Measurements from ENCODE around the gene HMG20A.

Gene HMG20A

DNA sequence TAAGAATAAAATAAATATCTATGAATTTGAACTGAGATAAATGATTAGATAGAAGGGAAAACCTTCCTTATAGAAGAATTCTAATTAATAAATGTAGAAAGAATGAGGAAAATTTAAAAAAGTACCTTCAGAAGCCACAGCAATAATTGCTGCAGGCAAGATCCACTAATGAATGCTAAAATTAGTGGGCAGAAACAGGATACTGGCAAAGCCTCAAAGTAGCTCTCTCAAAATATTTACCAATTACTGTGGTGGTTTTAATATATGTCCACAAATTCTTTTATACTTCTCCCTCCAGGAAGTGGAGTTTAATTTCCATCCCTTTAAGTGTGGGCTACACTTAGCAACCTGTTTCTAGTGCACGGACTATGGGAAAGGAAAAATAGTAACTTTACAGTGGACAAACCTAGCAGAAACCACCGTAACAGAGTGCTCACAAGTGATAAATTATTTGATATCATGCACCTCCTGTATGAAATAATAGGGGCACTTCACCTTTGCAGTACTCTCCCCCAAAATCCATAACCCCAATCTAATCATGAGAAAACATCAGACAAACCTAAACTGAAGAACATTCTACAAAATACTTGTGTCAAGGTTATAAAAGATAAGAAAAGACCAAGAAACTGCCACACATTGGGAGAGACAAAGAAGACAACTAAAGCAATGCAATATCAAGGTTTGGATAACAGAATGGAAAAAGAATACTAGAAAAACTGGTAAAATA lies 7.6 kb upstream of the HMG20A start:
- Histone ChIP-seq H3K4me3 (no peak overlapping the region), H3K9me3 (no peaks in the 10 kb centered on the region), H3K4me1 (peaks cover 22% of the 10 kb centered on the region), H3K27me3 (ENCODE audit: low read depth) (no peaks in the 10 kb centered on the region), H3K36me3 (replicated peaks) (no peaks in the 10 kb centered on the region)
- DNase-seq (ENCODE audit: low spot score in 2 of 2) = no peak
- in situ Hi-C loops (cut with MboI; ENCODE audit: low sequenced_read_pairs) = no loop called here

DNA sequence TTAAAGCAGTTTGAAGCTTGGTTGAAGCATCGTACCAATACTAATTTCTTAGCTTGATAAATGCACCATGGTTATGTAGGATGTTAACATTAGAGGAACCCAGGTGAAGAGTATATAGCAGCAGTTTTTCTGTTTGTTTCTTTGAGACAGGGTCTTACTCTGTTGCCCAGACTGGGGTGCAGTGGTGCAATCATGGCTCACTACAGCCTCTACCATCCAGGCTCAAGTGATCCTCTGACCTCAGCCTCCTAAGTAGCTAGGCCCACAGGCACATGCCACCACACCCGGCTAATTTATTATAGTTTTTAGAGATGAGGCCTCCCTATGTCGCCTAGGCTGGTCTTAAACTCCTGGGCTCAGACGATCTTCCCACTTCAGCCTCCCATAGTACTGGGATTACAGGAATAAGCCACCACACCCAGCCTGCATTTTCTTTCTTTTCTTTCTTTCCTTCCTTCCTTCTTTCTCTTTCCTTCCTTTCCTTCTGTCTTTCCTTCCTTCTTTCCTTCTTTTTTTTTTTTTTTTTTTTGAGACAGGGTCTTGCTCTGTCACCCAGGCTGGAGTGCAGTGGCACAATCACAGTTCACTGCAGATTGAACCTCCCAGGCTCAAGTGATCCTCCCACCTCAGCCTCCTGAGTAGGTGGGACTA lies 6.9 kb upstream of the HMG20A start:
- DNase-seq (ENCODE audit: low spot score in 2 of 2) = no peak
- in situ Hi-C loops (cut with MboI; ENCODE audit: low sequenced_read_pairs) = no loop called here
- H3K4me3 ChIP-seq = no peak overlapping the region
- H3K36me3 ChIP-seq (replicated peaks) = no peaks in the 10 kb centered on the region
- no peaks in the 10 kb centered on the region for H3K9me3 ChIP-seq
- H3K4me1 ChIP-seq = peaks cover 29% of the 10 kb centered on the region
- no peaks in the 10 kb centered on the region for H3K27me3 ChIP-seq (ENCODE audit: low read depth)

DNA sequence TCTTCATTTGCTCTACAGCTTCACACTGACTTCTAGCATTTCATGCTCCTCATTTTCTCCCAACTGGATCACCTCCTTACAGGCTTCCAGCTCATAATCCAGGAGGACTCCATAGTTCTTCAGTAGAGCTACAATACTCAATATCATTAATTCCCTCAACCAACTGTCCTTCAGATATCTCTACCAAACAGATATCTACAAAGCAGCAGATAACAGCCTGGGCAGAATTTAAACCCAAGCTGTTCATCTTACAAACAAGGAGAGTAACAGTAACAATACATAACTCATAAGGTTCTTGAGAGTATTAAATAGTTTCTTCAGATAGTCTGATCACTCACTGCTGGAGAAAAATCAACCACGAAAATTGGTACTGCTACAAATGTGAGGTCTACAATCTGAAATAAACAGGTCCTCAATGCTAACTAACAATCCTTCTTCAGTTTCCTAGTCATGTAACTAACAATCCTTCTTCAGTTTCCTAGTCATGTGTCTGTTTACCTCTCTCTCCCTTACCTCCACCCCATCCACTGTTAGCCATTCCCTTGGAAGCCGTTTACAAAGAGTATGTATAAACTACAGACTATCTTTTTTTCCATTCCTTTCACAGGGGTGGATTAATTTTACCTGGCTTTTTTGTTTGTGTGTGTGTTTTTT lies 5.8 kb upstream of the HMG20A start:
- no peaks in the 10 kb centered on the region for H3K36me3 ChIP-seq (replicated peaks)
- in situ Hi-C loops (cut with MboI; ENCODE audit: low sequenced_read_pairs) = no loop called here
- no peak overlapping the region for H3K4me3 ChIP-seq
- DNase-seq (ENCODE audit: low spot score in 2 of 2) = no peak
- H3K27me3 ChIP-seq (ENCODE audit: low read depth) = no peaks in the 10 kb centered on the region
- H3K9me3 ChIP-seq = no peaks in the 10 kb centered on the region
- H3K4me1 ChIP-seq = peaks cover 27% of the 10 kb centered on the region

DNA sequence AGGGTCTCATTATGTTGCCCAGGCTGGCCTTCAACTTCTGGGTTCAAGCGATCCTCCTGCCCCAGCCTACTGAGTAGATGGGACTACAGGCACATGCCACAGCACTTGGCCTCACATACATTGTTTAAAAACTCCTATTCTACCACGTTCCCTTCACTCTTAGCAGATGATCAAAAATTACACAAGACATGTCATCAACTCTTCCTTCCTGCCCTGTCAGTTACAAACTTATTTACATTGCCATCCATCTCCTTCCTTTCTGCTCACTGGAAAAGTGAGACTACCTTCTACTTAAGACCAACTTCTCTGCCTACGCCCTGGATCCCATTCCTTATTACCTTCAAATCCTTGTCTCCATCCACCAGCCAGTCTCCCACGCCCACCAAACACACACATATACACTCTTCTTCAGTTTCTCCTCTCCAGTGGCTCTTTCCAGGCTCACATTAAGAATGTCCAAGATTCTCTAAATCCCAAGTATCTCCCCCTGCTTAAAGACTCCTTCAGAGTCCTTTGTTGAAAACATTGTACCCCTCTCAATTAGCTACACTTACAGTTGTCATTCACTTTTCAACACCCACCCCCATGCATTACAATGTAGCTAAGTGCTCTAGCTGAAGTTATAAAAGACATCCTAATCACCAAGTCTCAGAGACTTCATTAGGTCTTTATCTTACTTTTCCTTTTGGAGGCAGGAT lies 5.1 kb upstream of the HMG20A start:
- in situ Hi-C loops (cut with MboI; ENCODE audit: low sequenced_read_pairs) = no loop called here
- peak in 1 of 2 experiments; percentile 61 for DNase-seq (ENCODE audit: low spot score in 2 of 2)
- no peaks in the 10 kb centered on the region for H3K27me3 ChIP-seq (ENCODE audit: low read depth)
- peaks cover 27% of the 10 kb centered on the region for H3K4me1 ChIP-seq
- no peak overlapping the region for H3K4me3 ChIP-seq
- no peaks in the 10 kb centered on the region for H3K36me3 ChIP-seq (replicated peaks)
- H3K9me3 ChIP-seq = no peaks in the 10 kb centered on the region

DNA sequence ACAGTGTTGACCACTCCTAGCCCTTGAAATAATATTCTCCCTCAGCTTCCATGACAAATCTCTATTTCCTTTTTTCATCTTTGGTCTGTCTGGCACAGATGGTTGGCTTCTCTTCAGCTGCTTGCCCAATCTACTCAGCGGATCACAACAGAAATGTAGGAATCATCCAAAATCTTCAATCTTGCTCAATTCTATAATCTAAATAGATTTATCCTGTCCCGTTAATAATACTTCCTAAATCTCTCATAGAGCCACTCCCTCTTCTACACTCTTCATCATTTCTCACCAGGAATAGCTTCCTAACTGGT lies 4.6 kb upstream of the HMG20A start:
- DNase-seq (ENCODE audit: low spot score in 2 of 2) = no peak
- Histone ChIP-seq H3K27me3 (ENCODE audit: low read depth) (no peaks in the 10 kb centered on the region), H3K36me3 (replicated peaks) (no peaks in the 10 kb centered on the region), H3K9me3 (no peaks in the 10 kb centered on the region), H3K4me3 (no peak overlapping the region), H3K4me1 (peaks cover 27% of the 10 kb centered on the region)
- in situ Hi-C loops (cut with MboI; ENCODE audit: low sequenced_read_pairs) = no loop called here

DNA sequence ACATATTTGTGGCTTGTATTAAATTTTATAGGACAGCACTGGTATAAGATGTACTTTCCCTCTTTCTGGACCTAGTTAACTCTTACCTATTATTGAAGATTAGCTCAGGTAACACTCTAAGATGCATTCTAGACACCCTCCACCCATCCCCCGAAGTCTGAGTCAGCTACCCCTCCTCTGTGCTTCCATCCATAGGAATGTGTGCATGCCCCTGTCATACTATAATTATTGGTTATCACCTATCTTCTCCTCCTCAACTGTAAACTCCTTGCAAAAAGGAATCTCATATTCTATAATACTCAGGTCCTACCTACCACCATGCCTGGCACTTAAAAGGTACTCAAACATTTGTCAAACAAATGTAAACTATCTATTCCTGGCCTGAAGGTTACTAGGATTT lies 3.7 kb upstream of the HMG20A start:
- Histone ChIP-seq H3K4me3 (no peak overlapping the region), H3K9me3 (no peaks in the 10 kb centered on the region), H3K4me1 (peaks cover 28% of the 10 kb centered on the region), H3K27me3 (ENCODE audit: low read depth) (no peaks in the 10 kb centered on the region), H3K36me3 (replicated peaks) (no peaks in the 10 kb centered on the region)
- no peak for DNase-seq (ENCODE audit: low spot score in 2 of 2)
- in situ Hi-C loops (cut with MboI; ENCODE audit: low sequenced_read_pairs) = no loop called here

DNA sequence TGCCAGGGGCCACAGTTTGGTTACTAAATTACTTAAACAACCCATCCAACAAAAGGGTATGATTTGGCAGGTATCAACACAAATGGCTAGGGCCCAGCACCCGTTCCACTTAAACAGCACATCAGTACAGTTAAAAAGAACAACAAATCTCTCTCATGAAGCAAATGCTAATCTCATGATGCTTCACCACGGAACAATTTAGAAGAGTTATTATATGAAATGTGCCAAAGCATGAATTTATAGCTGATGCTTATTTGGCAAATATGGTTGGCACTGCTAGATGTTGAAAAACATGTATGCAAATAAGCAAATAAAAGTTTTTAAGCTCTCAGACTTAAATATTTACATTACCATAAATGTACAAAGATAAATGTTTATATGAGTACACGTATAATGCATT lies 3.1 kb upstream of the HMG20A start:
- Histone ChIP-seq H3K27me3 (ENCODE audit: low read depth) (no peaks in the 10 kb centered on the region), H3K4me3 (no peak overlapping the region), H3K4me1 (peaks cover 34% of the 10 kb centered on the region), H3K9me3 (no peaks in the 10 kb centered on the region), H3K36me3 (replicated peaks) (no peaks in the 10 kb centered on the region)
- DNase-seq (ENCODE audit: low spot score in 2 of 2) = no peak
- in situ Hi-C loops (cut with MboI; ENCODE audit: low sequenced_read_pairs) = no loop called here

DNA sequence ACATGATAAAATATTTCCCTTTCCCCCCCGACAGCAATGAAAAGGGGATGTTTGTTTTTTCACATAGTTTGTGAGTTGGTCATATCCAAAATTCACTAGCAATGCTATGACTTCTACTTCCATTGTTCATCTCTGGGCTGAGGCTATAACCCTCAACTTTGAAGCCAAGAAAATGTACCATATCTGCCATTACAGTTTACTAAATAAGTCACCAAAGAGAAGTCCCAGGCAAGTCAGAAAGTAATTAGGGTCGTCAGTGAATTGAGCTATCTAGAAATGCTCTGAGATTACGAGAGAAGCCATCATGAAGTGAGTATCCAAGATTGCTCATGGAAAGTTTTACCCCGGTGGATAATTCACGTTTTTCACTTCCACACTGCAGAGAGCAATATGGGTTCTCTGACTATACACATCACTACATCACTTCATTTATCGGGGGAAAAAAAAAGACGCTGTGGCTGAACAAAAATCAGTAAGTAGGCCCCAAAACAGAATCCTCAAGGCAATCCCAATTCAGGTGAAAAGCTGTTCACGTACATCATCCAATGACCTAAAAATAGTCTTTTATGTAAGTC lies 2.2 kb upstream of the HMG20A start:
- H3K4me1 ChIP-seq = peaks cover 41% of the 10 kb centered on the region
- H3K27me3 ChIP-seq (ENCODE audit: low read depth) = no peaks in the 10 kb centered on the region
- H3K9me3 ChIP-seq = no peaks in the 10 kb centered on the region
- no peak for DNase-seq (ENCODE audit: low spot score in 2 of 2)
- in situ Hi-C loops (cut with MboI; ENCODE audit: low sequenced_read_pairs) = no loop called here
- peak overlapping the region; percentile 70 for H3K4me3 ChIP-seq
- no peaks in the 10 kb centered on the region for H3K36me3 ChIP-seq (replicated peaks)

DNA sequence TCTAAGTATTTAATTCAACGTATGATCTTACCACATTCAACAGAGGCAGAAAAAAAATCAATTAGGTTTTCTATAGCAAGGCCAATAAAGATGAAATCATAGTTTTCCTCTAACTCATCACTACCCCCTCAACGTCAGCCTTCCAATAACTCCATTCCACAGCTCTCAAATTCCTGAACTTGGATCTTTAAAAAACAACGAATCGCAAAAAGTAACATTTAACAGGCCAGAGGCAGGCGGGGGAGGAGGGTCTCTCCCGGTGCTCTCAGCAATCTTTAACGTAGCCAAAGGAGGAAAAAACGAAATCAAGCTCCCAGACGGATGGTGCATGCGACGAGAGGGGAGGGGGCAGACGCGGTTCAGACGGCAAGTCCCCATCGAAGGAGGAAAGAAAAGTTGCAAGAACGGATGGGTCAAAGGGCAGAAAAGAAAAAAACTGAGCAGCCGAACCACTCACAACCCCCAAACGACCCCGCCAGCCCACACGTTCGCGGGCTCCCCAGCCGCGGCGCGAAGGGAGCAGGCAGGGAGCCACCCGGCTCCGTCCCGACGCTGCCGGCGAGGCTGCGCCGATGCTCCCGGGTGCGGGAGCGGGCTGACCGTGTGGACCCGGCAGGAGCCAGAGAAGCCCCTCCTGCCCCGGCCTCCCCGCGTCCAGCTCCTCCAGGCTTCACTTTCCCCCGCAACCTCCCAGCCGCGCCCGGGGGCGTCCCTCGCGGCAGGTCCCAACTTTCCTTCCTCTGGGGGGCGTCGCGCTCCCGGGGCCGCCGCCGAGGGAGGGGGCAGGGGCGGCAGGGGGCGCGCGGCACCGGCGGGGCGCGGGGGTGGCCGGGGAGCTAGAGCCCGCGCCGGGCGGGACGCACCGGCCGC lies 1.5 kb upstream of the HMG20A start:
- no peaks in the 10 kb centered on the region for H3K27me3 ChIP-seq (ENCODE audit: low read depth)
- peaks cover 48% of the 10 kb centered on the region for H3K4me1 ChIP-seq
- H3K4me3 ChIP-seq = peak overlapping the region; percentile 70
- DNase-seq (ENCODE audit: low spot score in 2 of 2) = peak; percentile 40 to 70
- in situ Hi-C loops (cut with MboI; ENCODE audit: low sequenced_read_pairs) = no loop called here
- no peaks in the 10 kb centered on the region for H3K9me3 ChIP-seq
- H3K36me3 ChIP-seq (replicated peaks) = no peaks in the 10 kb centered on the region

DNA sequence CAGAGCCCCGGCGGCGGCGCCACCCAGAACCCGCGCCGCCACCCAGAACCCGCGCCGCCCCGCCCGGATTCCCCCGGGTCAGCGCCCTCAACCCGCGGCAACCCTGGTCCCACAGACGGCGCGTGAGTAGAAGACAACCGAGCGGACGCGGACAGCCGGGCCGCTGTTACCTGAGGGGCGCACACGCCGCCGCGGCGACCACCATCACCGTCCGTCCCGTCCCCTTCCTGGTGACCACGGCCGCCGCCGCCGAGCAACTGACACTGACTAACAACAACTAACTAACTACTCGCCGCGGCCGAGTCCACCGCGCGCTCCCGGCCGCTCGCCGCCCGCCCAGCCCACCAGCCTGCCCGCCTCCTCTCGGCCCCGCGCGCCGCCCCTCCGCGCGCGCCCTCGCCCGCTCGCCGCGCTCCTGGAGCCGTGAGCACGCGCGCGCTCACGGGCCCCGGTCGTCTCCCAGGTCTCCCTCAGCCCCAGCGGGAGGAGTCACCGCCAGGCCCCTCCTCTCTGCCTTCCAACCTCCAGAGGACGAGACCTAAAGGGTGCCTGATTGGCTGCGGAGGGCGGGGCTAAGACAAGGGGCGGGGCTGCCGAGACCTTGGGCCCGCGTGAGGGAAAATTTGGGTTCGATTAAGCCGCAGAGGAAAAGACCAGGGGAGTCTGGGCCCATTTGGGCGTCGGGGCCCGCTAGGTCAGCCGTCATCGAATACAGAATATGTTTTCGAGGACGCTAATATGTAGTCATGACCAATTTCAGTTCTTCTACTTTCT lies 665 bp upstream of the HMG20A start, which contains the start of gene PEAK1:
Gene PEAK1, minus strand, starts transcription at position 269 of the 774 bp plus-strand sequence. CDS start 238,178 bp downstream, outside the sequence.
- in situ Hi-C loops (cut with MboI; ENCODE audit: low sequenced_read_pairs) = no loop called here
- Histone ChIP-seq H3K36me3 (replicated peaks) (no peaks in the 10 kb centered on the region), H3K4me3 (peak within 1 kb of the TSS; percentile 70), H3K9me3 (no peaks in the 10 kb centered on the region), H3K27me3 (ENCODE audit: low read depth) (no peaks in the 10 kb centered on the region), H3K4me1 (peaks cover 55% of the 10 kb centered on the region)
- DNase-seq (ENCODE audit: low spot score in 2 of 2) = peak; percentile 100

DNA sequence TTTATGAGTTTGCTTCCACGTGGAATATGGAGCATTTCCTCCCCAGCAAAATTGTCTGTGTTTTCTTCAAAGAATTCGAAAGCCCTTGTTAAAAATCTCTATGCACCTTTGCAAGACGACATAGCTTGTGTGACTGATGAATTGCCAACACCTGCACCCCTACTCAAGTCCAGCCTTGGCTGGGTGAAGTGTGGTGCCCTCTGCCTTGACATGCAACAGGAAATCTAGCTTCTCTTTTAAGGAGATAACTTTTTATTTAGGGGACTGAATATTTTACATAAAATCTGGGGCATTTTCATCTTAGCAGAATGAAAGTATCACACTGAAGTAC lies 647 bp downstream of the HMG20A start:
- peak in 1 of 2 experiments; percentile 47 for DNase-seq (ENCODE audit: low spot score in 2 of 2)
- H3K4me3 ChIP-seq = peak overlapping the region; percentile 70
- H3K27me3 ChIP-seq (ENCODE audit: low read depth) = no peaks in the 10 kb centered on the region
- no peaks in the 10 kb centered on the region for H3K36me3 ChIP-seq (replicated peaks)
- in situ Hi-C loops (cut with MboI; ENCODE audit: low sequenced_read_pairs) = no loop called here
- peaks cover 49% of the 10 kb centered on the region for H3K4me1 ChIP-seq
- no peaks in the 10 kb centered on the region for H3K9me3 ChIP-seq

DNA sequence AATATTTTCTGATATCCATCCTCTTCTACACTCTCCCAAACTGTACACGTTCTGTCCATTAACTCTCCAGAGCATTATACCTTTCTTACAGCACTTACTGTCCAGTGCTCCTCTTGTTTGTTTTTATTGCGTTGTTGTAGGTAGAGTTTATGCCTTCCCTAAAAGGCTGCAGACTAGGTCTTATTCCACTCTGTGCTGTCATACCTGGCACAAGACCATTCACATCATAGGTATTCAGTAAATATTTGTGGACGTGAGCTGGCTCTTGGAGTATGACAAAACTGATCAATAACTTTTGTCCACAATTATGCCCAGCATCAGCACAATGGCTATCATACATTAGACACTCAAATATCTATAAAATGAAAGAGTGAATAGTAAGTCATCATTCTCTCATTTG lies 4.4 kb downstream of the HMG20A start:
- in situ Hi-C loops (cut with MboI; ENCODE audit: low sequenced_read_pairs) = no loop called here
- Histone ChIP-seq H3K4me3 (no peak overlapping the region), H3K27me3 (ENCODE audit: low read depth) (no peaks in the 10 kb centered on the region), H3K9me3 (no peaks in the 10 kb centered on the region), H3K4me1 (peaks cover 32% of the 10 kb centered on the region), H3K36me3 (replicated peaks) (no peaks in the 10 kb centered on the region)
- no peak for DNase-seq (ENCODE audit: low spot score in 2 of 2)

All from HAP-1 (cell line).